ENCODE results near the gene KLHL4.

KLHL4 gene

GRCh38 chrX:87518504-87518903 lies 902 bp downstream of the KLHL4 start:
- Histone ChIP-seq H3K9me3 (replicated peaks; ENCODE audit: insufficient read depth, low read length) (no peaks in the 10 kb centered on the region), H3K79me2 (ENCODE audit: low read length) (no peaks in the 10 kb centered on the region), H4K20me1 (ENCODE audit: insufficient read depth, low read length) (no peaks in the 10 kb centered on the region), H3K9me2 (replicated peaks; ENCODE audit: insufficient read depth, low read length) (no peaks in the 10 kb centered on the region), H3K27me3 (replicated peaks; ENCODE audit: insufficient read depth, low read length) (no peaks in the 10 kb centered on the region), H2AFZ (ENCODE audit: low read length) (peak overlapping the region; percentile 63), H3K4me2 (ENCODE audit: low read depth, low read length) (peak overlapping the region; percentile 72), H3F3A (ENCODE audit: insufficient read depth, low read length) (peaks cover 11% of the 10 kb centered on the region; the same call in 1 of the 2 replicates), H3K4me3 (ENCODE audit: low read length) (peak overlapping the region; percentile 57), H3K27ac (ENCODE audit: low read length) (peak overlapping the region; percentile 79; the same call in 1 of the 2 replicates), H3K9ac (ENCODE audit: low read length) (peak overlapping the region; percentile 55), H3K4me1 (ENCODE audit: low read length) (no peaks in the 10 kb centered on the region), H3K36me3 (replicated peaks; ENCODE audit: insufficient read depth, low read length) (no peaks in the 10 kb centered on the region)
- no peak for DNase-seq
- TF ChIP-seq, protein P1, sequence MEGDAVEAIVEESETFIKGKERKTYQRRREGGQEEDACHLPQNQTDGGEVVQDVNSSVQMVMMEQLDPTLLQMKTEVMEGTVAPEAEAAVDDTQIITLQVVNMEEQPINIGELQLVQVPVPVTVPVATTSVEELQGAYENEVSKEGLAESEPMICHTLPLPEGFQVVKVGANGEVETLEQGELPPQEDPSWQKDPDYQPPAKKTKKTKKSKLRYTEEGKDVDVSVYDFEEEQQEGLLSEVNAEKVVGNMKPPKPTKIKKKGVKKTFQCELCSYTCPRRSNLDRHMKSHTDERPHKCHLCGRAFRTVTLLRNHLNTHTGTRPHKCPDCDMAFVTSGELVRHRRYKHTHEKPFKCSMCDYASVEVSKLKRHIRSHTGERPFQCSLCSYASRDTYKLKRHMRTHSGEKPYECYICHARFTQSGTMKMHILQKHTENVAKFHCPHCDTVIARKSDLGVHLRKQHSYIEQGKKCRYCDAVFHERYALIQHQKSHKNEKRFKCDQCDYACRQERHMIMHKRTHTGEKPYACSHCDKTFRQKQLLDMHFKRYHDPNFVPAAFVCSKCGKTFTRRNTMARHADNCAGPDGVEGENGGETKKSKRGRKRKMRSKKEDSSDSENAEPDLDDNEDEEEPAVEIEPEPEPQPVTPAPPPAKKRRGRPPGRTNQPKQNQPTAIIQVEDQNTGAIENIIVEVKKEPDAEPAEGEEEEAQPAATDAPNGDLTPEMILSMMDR (IDR thresholded peaks at IDR 0.05; ENCODE audit: low read length) = no peak
- TF ChIP-seq EZH2 (optimal IDR thresholded peaks at IDR 0.05; ENCODE audit: low read depth, low read length) = no peak
- no peak for TF ChIP-seq EZH2phosphoT487 (IDR thresholded peaks at IDR 0.05; ENCODE audit: low read length)

DNA sequence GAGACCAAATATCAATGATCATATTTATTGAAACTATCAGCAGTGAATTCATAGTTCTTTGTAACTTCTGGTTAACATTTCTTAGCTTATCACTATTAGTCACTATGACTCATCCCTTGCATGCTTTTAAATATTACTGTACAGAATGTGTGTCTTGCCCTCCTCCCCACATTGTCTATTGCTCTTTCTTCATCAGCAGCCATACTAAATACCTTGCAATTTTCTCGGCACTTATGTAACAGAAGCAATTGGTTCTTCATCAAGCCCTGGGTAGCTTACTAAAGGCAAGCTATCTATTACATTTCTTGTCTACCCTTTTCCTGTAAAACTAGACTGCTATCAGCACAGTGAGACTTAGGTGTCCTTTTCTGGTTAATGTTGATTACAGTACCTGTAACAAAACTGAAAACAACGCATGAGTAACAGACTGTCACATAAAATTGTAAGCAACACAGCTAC lies 8.2 kb downstream of the KLHL4 start:
- Histone ChIP-seq H3K4me2 (ENCODE audit: low read depth, low read length) (no peak overlapping the region), H3K9me3 (replicated peaks; ENCODE audit: insufficient read depth, low read length) (no peaks in the 10 kb centered on the region), H3K27ac (ENCODE audit: low read length) (no peak overlapping the region), H3K4me1 (ENCODE audit: low read length) (no peaks in the 10 kb centered on the region), H4K20me1 (ENCODE audit: insufficient read depth, low read length) (no peaks in the 10 kb centered on the region), H2AFZ (ENCODE audit: low read length) (no peak overlapping the region), H3K79me2 (ENCODE audit: low read length) (no peaks in the 10 kb centered on the region), H3K4me3 (ENCODE audit: low read length) (no peak overlapping the region), H3K9ac (ENCODE audit: low read length) (no peak overlapping the region), H3K36me3 (replicated peaks; ENCODE audit: insufficient read depth, low read length) (no peaks in the 10 kb centered on the region), H3F3A (ENCODE audit: insufficient read depth, low read length) (no peaks in the 10 kb centered on the region), H3K9me2 (replicated peaks; ENCODE audit: insufficient read depth, low read length) (no peaks in the 10 kb centered on the region), H3K27me3 (replicated peaks; ENCODE audit: insufficient read depth, low read length) (no peaks in the 10 kb centered on the region)
- no peak for TF ChIP-seq EZH2 (optimal IDR thresholded peaks at IDR 0.05; ENCODE audit: low read depth, low read length)
- TF ChIP-seq EZH2phosphoT487 (IDR thresholded peaks at IDR 0.05; ENCODE audit: low read length) = no peak
- TF ChIP-seq, protein P1 (IDR thresholded peaks at IDR 0.05; ENCODE audit: low read length) = no peak
- no peak for DNase-seq

- H3K4me2 ChIP-seq (ENCODE audit: low read depth, low read length) = no peak overlapping the region
- H4K20me1 ChIP-seq (ENCODE audit: insufficient read depth, low read length) = no peaks in the 10 kb centered on the region
- no peaks in the 10 kb centered on the region for H3K36me3 ChIP-seq (replicated peaks; ENCODE audit: insufficient read depth, low read length)
- no peaks in the 10 kb centered on the region for H3K27me3 ChIP-seq (replicated peaks; ENCODE audit: insufficient read depth, low read length)
- no peaks in the 10 kb centered on the region for H3K4me1 ChIP-seq (ENCODE audit: low read length)
- TF ChIP-seq EZH2 (optimal IDR thresholded peaks at IDR 0.05; ENCODE audit: low read depth, low read length) = no peak
- TF ChIP-seq, protein P1 (IDR thresholded peaks at IDR 0.05; ENCODE audit: low read length) = no peak
- no peak for TF ChIP-seq EZH2phosphoT487 (IDR thresholded peaks at IDR 0.05; ENCODE audit: low read length)
- H2AFZ ChIP-seq (ENCODE audit: low read length) = no peak overlapping the region
- H3K27ac ChIP-seq (ENCODE audit: low read length) = no peak overlapping the region
- H3K9me2 ChIP-seq (replicated peaks; ENCODE audit: insufficient read depth, low read length) = no peaks in the 10 kb centered on the region
- H3K9me3 ChIP-seq (replicated peaks; ENCODE audit: insufficient read depth, low read length) = no peaks in the 10 kb centered on the region
- H3K79me2 ChIP-seq (ENCODE audit: low read length) = no peaks in the 10 kb centered on the region
- no peak overlapping the region for H3K4me3 ChIP-seq (ENCODE audit: low read length)
- no peak overlapping the region for H3K9ac ChIP-seq (ENCODE audit: low read length)
- H3F3A ChIP-seq (ENCODE audit: insufficient read depth, low read length) = no peaks in the 10 kb centered on the region
- DNase-seq = no peak
These were observed 8.7 kb downstream of the KLHL4 start for GRCh38 chrX:87526281-87526680.
